Esophagus muscularis mucosa (tissue), 4 donors: ENCODE results near the gene TBC1D9B. TPM values are rescaled to one million over a fixed set of nuclear protein-coding genes. Genes with fewer than 3 reads are reported as not detected.
A peak's percentile ranks its signal among the peaks of the same experiment; 100 is the strongest.

ENCODE experiments used
- DNase-seq: peaks from one replicate; pipeline ENCODE4 v3.0.0-alpha.2; 2017; ENCODE audit errors: extremely low spot score
- H3K27ac ChIP-seq, 4 donors: fragments of 200-600 bp; sonication (generic); replicated peaks in 1 of 4; 1 replicate in 3 of 4; 2 replicates in 1 of 4; pipeline ENCODE4 v1.5.1; 2016 to 2019; ENCODE audit warnings: mild to moderate bottlenecking in 1 of 4
- H3K27me3 ChIP-seq, 4 donors: fragments of 200-600 bp; sonication (generic); one replicate each; pipeline versions ENCODE4 v1.5.1 to v1.6.0; 2016 to 2019
- H3K36me3 ChIP-seq, 4 donors: fragments of 200-600 bp; sonication (generic); one replicate each; pipeline ENCODE4 v1.5.1; 2016 to 2019
- H3K4me1 ChIP-seq, 4 donors: fragments of 200-600 bp; sonication (generic); one replicate each; pipeline ENCODE4 v1.5.1; 2016 to 2019
- H3K4me3 ChIP-seq, 4 donors: fragments of 200-600 bp; sonication (generic); 1 replicate in 2 of 4; 2 replicates in 2 of 4; pipeline ENCODE4 v1.5.1; 2016 to 2019; ENCODE audit warnings: mild to moderate bottlenecking in 4 of 4, moderate library complexity in 1 of 4
- H3K9me3 ChIP-seq, 4 donors: fragments of 200-600 bp; sonication (generic); 1 replicate in 3 of 4; 2 replicates in 1 of 4; pipeline ENCODE4 v1.5.1; 2016 to 2019
- CTCF ChIP-seq, 3 experiments: fragments of 200-600 bp in 2 of 3; fragments of 450-650 bp in 1 of 3; sonication (generic) in 2 of 3; IDR thresholded peaks; one replicate each; pipeline ENCODE4 v1.5.1; 2017 to 2019; ENCODE audit warnings: antibody characterized with exemption in 3 of 3, mild to moderate bottlenecking in 2 of 3, moderate library complexity in 1 of 3
- EP300 ChIP-seq: sonication (generic); formaldehyde crosslinking; IDR thresholded peaks from one replicate; pipeline ENCODE4 v1.6.1; 2017; ENCODE audit warnings: antibody characterized with exemption
- POLR2A ChIP-seq: fragments of 450-650 bp; IDR thresholded peaks from one replicate; pipeline ENCODE4 v1.6.1; 2017; ENCODE audit warnings: antibody characterized with exemption, moderate library complexity, mild to moderate bottlenecking, low read depth
- POLR2AphosphoS5 ChIP-seq, 2 donors: sonication (generic); formaldehyde crosslinking; IDR thresholded peaks; one replicate each; pipeline ENCODE4 v1.6.1; 2017; ENCODE audit warnings: antibody characterized with exemption in 2 of 2
- WGBS: methylation state at CpG from one replicate; pipeline ENCODE4 v1.1.5; 2018; 5-methylcytosine and 5-hydroxymethylcytosine counted together
- intact Hi-C: fragments of 100-400 bp; cut with DNase I; formaldehyde crosslinking; loops from one replicate; pipeline ENCODE4 v1.15.1; 2023
- total RNA-seq, 4 donors: library from RNA; depleted of rRNA; stranded (reverse); fragments of >200 nt; gene quantifications; one replicate each; pipeline versions ENCODE4 v1.1.0 to v1.2.1, GENCODE V29; 2016

Gene TBC1D9B
- total RNA-seq, 4 donors from 2014 or later = 80.2 to 229 (median 143) TPM

GRCh38 chr5:179906294-179906794 is 1.4 kb downstream of the TBC1D9B start:
- TF ChIP-seq POLR2A (no peak), CTCF (IDR thresholded peaks at IDR 0.05) (no peak), EP300 (no peak), POLR2AphosphoS5 (IDR thresholded peaks at IDR 0.05) (no peak)
- Histone ChIP-seq H3K36me3 (peaks cover 9 to 38% (median 32%) of the 10 kb centered on the region in 4 donors), H3K27ac (peak overlapping the region; percentile 75 to 84 (median 80)), H3K4me1 (peaks cover 18 to 27% (median 24%) of the 10 kb centered on the region in 4 donors), H3K9me3 (no peaks in the 10 kb centered on the region), H3K27me3 (no peaks in the 10 kb centered on the region), H3K4me3 (peak overlapping the region; percentile 69 to 88 (median 72))
- intact Hi-C loops = loop anchor here (2.0 to 10.0 kb wide), 4 partner anchors 44 to 168 kb away; partner anchors contain the start of genes MGAT4B and RNF130
- no peak for DNase-seq
- WGBS = 87% methylated on average over 21 of the region's 24 CpGs

GRCh38 chr5:179905161-179905560 is 2.5 kb downstream of the TBC1D9B start:
- intact Hi-C loops = loop anchor here (5.0 to 10.0 kb wide), 3 partner anchors 43 to 170 kb away; partner anchors contain the start of gene RNF130
- H3K27me3 ChIP-seq = no peaks in the 10 kb centered on the region
- H3K9me3 ChIP-seq = no peaks in the 10 kb centered on the region
- H3K27ac ChIP-seq = no peak overlapping the region
- no peak for TF ChIP-seq CTCF (IDR thresholded peaks at IDR 0.05)
- no peak for TF ChIP-seq EP300
- TF ChIP-seq POLR2A = no peak
- TF ChIP-seq POLR2AphosphoS5 (IDR thresholded peaks at IDR 0.05) = no peak
- H3K4me1 ChIP-seq = peaks cover 18 to 27% (median 24%) of the 10 kb centered on the region in 4 donors
- no peak overlapping the region for H3K4me3 ChIP-seq
- DNase-seq = no peak
- peaks cover 9 to 49% (median 38%) of the 10 kb centered on the region in 4 donors for H3K36me3 ChIP-seq
- WGBS = 87% methylated on average over 8 of the region's 8 CpGs

GRCh38 chr5:179904463-179905160 is 3.1 kb downstream of the TBC1D9B start:
- Histone ChIP-seq H3K9me3 (no peaks in the 10 kb centered on the region), H3K27me3 (no peaks in the 10 kb centered on the region), H3K27ac (no peak overlapping the region), H3K4me3 (no peak overlapping the region), H3K4me1 (peaks cover 18 to 27% (median 24%) of the 10 kb centered on the region in 4 donors), H3K36me3 (peaks cover 9 to 54% (median 43%) of the 10 kb centered on the region in 4 donors)
- intact Hi-C loops = loop anchor here (5.0 to 10.0 kb wide), 3 partner anchors 42 to 170 kb away; partner anchors contain the start of gene RNF130
- WGBS = 89% methylated on average over 20 of the region's 25 CpGs
- TF ChIP-seq POLR2AphosphoS5 (IDR thresholded peaks at IDR 0.05) (no peak), EP300 (no peak), CTCF (IDR thresholded peaks at IDR 0.05) (no peak), POLR2A (no peak)
- DNase-seq = no peak

- no peak for TF ChIP-seq POLR2AphosphoS5 (IDR thresholded peaks at IDR 0.05)
- TF ChIP-seq CTCF (IDR thresholded peaks at IDR 0.05) = no peak
- TF ChIP-seq EP300 = no peak
- TF ChIP-seq POLR2A = no peak
- DNase-seq = no peak
- 88% methylated on average over 4 of the region's 7 CpGs for WGBS
- intact Hi-C loops = loop anchor here (10.0 kb wide), 2 partner anchors 138 to 172 kb away; partner anchors contain the start of gene RNF130
- no peak overlapping the region for H3K27ac ChIP-seq
- peaks cover 9 to 17% (median 15%) of the 10 kb centered on the region in 4 donors for H3K4me1 ChIP-seq
- H3K27me3 ChIP-seq = no peaks in the 10 kb centered on the region
- no peaks in the 10 kb centered on the region for H3K9me3 ChIP-seq
- H3K4me3 ChIP-seq = no peak overlapping the region
- H3K36me3 ChIP-seq = peaks cover 24 to 73% (median 61%) of the 10 kb centered on the region in 4 donors
These were observed 4.9 kb downstream of the TBC1D9B start for GRCh38 chr5:179902763-179903158.
